ENCODE results near the gene GABRG3. TPM values are rescaled to one million over a fixed set of nuclear protein-coding genes. Genes with fewer than 3 reads are reported as not detected.

Gene GABRG3
- total and polyA plus RNA-seq, 10 of the 15 experiments (the other 5 are each of a cell fraction or from before 2014, with no cell fraction given): 0.15 TPM; not detected in 9

- in situ Hi-C loops (cut with MboI) (no loop called here), intact Hi-C loops (cut with micrococcal nuclease; ENCODE audit: unreplicated experiment) (no loop called here)
- Histone ChIP-seq H3K4me1 (ENCODE audit: control insufficient read depth, insufficient read depth, low read length) (no peaks in the 10 kb centered on the region), H3K79me2 (ENCODE audit: control insufficient read depth, insufficient read depth, low read length) (no peaks in the 10 kb centered on the region), H3K9ac (ENCODE audit: control insufficient read depth, insufficient read depth, low read length) (no peak overlapping the region), H3K27me3 (replicated peaks in 1 of 2; ENCODE audit: control insufficient read depth in 2 of 2, insufficient read depth in 2 of 2, low read length in 1 of 2) (no peaks in the 10 kb centered on the region), H3K9me3 (replicated peaks; ENCODE audit: control insufficient read depth, insufficient read depth, low read length) (no peaks in the 10 kb centered on the region; the same call in 2 of the 3 replicates), H3K4me2 (ENCODE audit: control insufficient read depth, insufficient read depth) (no peak overlapping the region), H4K20me1 (ENCODE audit: control insufficient read depth, insufficient read depth) (no peaks in the 10 kb centered on the region), H3K27ac (ENCODE audit: control insufficient read depth, insufficient read depth) (no peak overlapping the region), H3K36me3 (ENCODE audit: control insufficient read depth in 2 of 2, insufficient read depth in 2 of 2, low read length in 1 of 2) (no peaks in the 10 kb centered on the region), H2AFZ (ENCODE audit: control insufficient read depth, low read depth, low read length) (no peak overlapping the region), H3K4me3 (no peak overlapping the region)
- DNase-seq (ENCODE audit: low read depth, low spot score) (no peak), ATAC-seq (no peak), FAIRE-seq (no peak)
- POLR2A ChIA-PET: no interaction called here
- 17% methylated on average over 7 of the region's 7 CpGs for WGBS (ENCODE audit: insufficient coverage, insufficient replicate concordance, low lambda C conversion rate, missing lambda C conversion rate)
- no TSS peak for BruUV-seq (replicated peaks)
- RAD21 ChIA-PET (ENCODE audit: unreplicated experiment): no interaction called here
- CTCF ChIA-PET: no interaction called here
- SMC1A ChIA-PET (ENCODE audit: uncharacterized antibody, unreplicated experiment): no interaction called here
- no peak for TF ChIP-seq CBX3 (IDR thresholded peaks at IDR 0.05; ENCODE audit: borderline replicate concordance, low read depth)
- TF ChIP-seq HDAC6 (IDR thresholded peaks at IDR 0.05; ENCODE audit: unreplicated experiment): no peak
- no peak for TF ChIP-seq RBBP5 (conservative IDR thresholded peaks at IDR 0.05)
- no peak for TF ChIP-seq SMAD1 (IDR thresholded peaks at IDR 0.05; ENCODE audit: low read depth, partially characterized antibody)
- no peak for TF ChIP-seq ZNF24 (IDR thresholded peaks at IDR 0.05)
- no peak for TF ChIP-seq RFX5 (IDR thresholded peaks at IDR 0.05; ENCODE audit: low read depth, low read length)
- no peak for TF ChIP-seq IRF5 (IDR thresholded peaks at IDR 0.05; ENCODE audit: borderline replicate concordance)
- TF ChIP-seq RUNX3 (IDR thresholded peaks at IDR 0.05; ENCODE audit: low read length): no peak
- no peak for TF ChIP-seq CREM (IDR thresholded peaks at IDR 0.05; ENCODE audit: low read depth)
- TF ChIP-seq PRDM15 (CRISPR knock-in tag; IDR thresholded peaks at IDR 0.05): no peak
- no peak for TF ChIP-seq USF1 (IDR thresholded peaks at IDR 0.05; ENCODE audit: borderline replicate concordance, extremely low read length, insufficient read depth, low read depth, low read length)
- no peak for TF ChIP-seq HCFC1 (IDR thresholded peaks at IDR 0.05; ENCODE audit: low read length)
- TF ChIP-seq STAT1 (conservative IDR thresholded peaks at IDR 0.05): no peak
- no peak for TF ChIP-seq ZNF687 (IDR thresholded peaks at IDR 0.05)
- no peak for TF ChIP-seq PML (IDR thresholded peaks at IDR 0.05; ENCODE audit: low read length)
- no peak for TF ChIP-seq MTA2 (IDR thresholded peaks at IDR 0.05; ENCODE audit: low read depth)
- no peak for TF ChIP-seq HDAC2 (IDR thresholded peaks at IDR 0.05)
- TF ChIP-seq TBL1XR1 (IDR thresholded peaks at IDR 0.05; ENCODE audit: low read depth, low read length): no peak
Measured at GRCh38 chr15:27123808-27124207, 152.8 kb downstream of the GABRG3 start.
